ENCODE data around the gene CARMIL1.

Gene CARMIL1

DNA sequence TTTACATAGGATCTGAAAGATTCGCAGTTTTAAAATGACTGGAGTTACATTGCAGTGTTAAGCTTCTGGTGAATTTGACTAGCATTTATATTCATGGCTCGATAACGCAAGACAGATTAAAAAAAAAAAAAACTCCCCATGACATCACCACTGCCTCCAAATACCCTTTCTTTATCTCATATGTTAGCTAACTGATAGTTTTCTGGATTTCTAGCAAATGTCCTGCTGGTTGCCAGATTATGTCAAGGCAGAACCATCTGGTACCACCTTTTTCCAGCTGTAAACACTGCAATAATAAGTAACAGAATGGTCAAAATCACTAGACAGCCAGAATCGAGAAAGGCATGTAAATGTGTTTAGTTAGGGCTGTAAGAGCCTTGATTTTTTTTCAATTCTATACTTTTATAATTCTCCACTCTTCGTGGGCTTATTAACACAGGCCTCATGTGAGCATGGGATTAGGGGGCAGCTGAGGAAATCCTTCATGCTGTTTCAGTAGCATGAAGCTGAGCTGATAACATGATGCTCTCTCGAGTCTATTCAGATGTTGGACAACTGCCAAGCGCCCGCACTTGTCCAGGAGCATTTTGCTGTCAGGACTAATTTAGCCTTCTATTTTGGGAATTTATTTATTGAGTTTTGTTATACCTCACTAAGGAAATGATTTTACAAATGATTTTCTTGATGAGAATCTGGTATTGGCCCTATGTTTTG is 206.8 kb downstream of the CARMIL1 start:
- DNase-seq, result no peak

DNA sequence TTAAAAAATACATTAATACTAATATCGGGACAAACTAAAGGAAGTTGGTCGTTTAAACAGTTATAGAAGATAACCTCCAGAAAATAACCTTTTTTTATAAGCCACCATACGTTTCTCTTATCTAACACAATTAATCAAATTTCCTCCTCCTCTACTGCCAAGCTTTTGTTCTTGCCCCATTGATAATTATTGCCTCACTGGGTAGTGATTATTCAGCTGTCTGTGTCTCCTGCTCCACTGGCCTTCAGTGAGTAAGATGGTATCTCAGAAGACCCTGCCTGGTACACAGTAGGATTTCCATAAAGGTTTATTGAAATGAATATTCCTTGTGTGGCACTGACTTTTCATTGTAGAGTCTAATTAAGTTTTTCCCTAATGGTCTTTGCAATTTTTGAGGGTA is 207.4 kb downstream of the CARMIL1 start:
- DNase-seq, result no peak

DNA sequence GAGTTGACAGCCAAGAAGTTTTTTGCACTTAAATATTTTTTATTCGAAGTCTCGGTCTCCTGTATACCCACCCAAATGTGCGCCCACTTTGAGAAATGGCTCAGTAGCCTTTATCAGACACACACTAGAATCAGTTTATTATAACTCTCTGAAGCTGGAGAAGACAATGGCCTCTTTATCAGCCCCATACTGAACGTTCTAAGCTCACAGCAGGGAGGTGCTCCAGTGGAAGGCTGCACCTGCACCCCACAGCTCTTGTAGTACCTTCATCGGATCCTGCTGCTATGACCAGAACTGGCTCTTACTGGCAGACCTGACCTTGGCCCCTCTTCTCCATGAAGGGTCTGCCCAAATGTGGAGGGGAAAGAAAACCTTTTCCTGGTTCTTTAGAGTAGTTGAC is 207.8 kb downstream of the CARMIL1 start:
- no peak for DNase-seq

DNA sequence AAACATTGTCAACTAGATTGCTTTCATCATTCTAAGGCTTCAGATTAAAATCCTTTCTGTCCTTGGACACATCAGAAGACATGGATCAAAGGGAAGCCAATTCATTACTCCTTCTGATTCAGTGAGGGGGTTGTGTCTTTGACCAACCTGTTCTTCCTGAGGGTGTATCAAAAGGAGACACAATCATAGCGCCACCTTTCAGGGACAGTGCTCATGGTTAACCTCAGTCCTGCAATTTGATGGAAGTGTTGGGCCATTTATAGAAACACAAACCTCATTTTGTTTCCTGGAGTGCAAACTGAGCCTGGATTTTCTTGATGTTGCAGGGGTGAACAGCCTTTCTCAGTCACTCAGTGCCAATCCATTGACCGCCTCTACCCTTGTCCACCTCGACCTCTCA is 209.0 kb downstream of the CARMIL1 start:
- no peak for DNase-seq

DNA sequence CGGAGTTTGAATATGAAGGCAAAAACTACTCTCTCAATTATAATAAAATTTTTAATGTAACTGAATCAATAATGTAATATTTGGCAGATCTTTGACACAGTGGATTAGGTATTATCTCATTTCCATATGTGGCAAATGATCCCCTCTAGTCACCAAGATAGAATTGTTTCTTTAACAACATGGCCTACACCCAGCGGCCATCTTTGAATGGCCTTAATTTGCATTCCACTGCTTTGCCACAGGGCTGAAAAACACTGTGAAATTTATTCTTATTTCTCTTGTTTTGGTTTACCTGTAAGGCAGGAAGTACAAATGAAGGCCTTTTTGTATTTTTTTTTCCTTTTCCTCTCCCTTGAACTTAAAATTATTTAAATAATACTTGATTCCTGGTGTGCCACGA is 210.2 kb downstream of the CARMIL1 start:
- DNase-seq, result no peak

DNA sequence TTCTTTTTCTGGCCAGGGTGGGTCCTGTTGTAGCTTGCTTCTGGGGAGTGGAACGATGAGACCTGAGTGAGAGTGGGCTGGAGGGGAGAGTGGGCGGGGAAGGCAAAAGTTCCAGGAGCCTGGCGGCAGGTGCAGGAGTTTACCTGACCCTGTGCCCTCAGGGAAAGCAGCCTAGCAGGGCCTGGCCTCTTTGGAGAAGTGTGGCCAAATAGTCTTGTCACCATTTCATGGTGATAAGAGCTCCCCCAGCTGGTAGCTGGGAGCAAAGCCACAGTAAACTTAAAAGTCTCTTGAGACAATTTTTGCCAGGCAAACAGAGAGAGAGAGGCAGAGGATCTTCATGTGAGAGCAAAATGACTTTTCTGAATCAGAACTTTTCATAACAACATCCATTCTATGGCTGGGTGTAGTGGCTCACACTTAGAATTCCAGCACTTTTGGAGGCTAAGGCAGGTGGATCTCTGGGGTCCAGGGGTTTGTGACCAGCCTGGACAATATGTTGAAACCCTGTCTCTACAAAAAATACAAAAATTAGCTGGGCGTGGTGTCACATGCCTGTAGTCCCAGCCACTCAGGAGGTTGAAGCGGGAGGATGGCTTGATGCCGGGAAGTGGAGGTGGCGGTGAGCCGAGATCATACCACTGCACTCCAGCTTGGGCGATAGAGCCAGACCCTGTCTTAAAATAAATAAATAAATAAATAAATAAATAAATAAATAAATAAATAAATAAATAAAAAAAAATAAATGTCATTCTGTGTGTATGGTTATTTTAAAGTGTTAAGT is 211.0 kb downstream of the CARMIL1 start:
- DNase-seq, result peak; percentile 71

DNA sequence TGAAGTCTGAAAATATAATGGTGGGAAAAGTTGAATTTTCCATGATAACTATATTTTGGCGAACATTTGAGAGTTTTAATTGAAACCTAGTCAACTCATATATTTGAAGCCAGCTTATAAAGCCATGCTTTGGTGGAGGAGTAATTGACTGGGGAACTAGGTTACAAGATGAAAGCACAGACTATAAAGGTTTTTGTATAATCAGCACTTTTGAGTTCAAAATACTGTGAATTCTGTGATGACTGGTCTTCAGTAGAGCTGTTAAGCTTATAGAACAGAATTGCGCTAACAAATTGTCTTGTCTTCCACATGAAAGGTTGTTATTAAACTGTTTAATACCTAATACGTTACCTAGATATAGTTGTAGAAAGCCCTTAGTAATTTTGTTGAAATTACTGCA is 213.8 kb downstream of the CARMIL1 start:
- DNase-seq, result no peak

DNA sequence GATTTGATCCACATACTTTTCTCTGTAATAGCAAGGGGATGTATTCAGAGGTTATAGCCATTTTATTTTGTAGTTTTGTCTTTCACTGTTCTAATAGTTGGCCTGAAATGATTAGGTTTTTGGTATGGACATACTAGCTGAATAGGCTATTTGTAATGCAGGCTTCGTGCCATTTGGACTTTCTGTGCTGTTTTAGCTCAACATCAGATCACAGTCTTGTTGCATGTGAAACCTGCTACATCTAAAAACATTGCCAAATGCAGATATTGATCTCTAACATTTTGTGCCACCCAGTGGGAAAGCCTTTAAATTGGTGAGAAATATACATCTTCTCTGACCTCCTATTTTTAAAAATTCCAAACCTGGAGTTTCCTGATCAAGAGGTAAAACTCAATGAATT is 215.3 kb downstream of the CARMIL1 start:
- no peak for DNase-seq

DNA sequence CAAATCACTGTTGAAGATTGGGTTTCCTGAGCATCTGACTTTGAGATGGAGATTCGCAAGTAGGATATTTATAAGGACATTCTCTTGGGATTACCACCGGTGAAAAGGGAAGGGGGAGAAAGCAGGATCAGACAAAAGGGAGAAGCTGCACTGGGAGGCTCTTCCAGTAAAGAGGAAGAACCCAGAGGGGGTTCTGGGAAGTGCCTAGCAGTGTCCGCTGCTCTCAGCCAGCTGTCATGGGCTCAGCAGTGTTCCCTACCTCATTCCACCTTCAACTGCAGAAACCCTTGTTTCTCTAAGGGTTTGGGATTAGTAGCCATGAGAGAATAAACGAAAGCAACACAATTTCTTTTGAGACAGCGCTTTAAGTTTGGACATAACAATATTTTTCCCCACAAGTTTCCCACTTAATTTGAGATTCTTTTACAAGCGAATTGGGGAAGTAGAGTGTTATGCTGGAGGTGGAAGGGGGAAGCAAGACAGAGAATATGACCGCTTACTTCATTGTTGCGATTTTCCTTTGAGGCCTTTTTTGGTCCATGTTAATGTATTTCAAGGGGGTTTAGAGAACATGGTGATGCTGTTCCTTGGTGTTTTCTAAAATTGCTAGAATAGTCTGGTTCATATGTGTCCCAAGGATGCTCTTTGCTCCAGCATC is 218.3 kb downstream of the CARMIL1 start:
- DNase-seq, result no peak

DNA sequence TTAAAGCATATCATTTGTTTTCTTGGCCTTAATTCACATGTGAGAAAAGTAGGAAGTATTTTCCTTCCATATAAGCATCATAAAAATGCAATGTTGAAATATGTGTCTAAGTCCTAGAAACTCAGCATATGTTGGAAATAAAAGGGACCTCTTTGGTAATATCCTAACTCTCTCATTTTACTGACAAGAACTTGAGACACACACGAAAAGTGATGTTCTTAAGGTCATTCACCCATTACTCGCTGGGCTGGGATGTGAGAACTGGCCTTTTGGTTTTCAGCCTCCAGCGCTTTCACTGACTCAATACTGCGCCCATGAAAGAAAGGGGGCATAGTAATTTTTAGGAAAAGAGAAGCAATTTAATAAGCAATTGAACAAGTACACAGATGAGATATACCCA is 219.3 kb downstream of the CARMIL1 start:
- DNase-seq, result no peak

DNA sequence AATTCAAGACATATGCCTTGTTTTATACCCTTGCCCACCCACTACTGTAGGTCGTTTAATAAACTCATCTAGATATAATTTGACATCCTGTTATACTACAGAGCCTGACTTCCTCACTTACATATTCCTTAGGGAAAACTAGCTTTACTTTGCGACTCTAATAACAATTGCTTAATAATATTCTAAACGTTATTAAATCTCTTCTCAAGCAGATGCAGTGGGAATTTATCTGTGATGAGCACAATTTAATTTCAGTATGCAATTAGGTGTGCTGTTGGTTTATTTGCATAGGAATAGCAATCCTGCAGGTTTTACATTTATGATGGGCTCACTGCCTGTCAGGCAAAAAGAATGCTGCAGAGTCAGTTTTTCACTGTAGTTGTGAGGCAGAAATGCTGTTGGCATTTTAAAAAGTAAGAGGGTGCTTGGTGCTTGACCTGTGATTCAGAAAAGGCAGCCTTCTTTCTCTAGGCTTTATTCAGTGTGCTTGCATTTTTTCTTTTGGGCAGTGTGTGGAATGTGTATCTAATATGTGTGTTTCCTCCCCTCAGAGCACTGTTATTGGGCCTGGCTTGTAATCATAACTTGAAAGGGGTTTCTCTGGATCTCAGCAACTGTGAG is 220.6 kb downstream of the CARMIL1 start:
- no peak for DNase-seq

DNA sequence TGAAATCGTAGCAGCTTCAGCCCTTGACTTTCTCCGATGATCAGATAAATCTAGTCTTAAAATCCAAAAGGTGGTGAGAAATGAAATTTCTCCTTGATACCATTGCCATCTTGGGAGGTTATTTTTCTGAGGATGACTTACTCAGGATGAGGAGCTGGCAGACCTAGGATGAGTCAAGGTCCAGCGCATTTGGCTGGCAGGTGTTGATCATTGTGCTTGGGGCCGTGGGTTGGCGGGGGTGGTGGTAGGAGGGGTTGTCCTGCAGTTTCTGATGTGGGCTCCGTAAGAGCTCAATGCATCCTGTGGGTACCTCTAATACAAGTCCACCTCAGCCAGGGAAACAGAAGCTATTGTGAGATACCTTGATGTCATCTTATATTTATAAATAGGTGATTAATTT is 224.5 kb downstream of the CARMIL1 start:
- DNase-seq, result no peak

DNA sequence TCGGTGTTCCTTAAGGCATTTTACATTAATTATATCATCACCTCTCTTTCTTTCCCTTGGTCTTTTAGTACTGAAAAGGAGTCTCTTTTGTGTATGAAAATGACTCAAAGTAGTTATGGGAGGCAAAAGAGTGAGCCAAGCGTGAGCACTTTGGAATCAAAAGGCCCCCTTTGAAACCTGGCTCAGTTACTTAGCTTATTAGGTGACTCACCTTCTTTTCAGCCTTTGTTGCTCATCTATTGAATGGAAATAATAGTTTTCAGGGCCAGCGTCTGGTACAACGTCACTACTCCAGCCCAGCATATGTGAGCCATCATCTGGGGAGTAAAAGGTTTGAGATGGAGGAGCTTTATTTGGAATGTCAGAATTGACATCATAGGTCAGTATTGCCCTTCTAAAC is 225.5 kb downstream of the CARMIL1 start:
- DNase-seq, result no peak

DNA sequence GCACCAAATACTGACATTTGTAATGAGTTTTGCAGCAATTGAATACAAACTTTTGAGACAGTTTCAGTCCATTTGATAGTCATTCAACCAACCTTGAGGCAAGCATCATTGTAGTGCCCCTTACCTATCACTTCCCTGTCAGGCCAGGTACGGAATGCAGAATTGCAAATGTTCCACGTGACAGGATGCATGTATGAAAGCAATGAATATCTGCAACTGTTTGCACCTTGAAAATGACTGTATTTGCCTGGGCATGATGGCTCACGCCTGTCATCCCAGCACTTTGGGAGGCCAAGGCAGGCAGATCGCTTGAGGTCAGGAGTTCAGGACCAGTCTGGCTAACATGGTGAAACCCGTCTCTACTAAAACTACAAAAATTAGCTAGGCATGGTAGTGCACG is 226.8 kb downstream of the CARMIL1 start:
- no peak for DNase-seq

DNA sequence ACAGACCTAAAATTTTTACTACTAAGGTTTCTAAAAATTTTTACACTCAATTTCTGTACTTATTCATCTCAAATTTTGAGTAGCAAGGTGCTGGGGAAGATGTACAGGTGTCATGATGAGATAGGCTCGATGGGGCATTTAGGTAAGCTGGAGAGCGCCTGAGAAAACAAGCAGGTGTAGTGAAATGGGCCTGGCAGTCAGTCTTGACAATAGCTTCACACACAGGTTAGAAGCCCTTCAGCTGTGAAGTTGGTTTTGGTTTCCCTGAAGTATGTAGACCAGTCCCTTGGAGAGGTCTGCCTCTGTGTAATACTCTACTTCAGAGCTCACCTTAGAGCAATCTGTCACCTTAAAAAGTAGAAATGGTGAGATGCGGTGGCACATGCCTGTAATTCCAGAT is 228.9 kb downstream of the CARMIL1 start:
- no peak for DNase-seq

DNA sequence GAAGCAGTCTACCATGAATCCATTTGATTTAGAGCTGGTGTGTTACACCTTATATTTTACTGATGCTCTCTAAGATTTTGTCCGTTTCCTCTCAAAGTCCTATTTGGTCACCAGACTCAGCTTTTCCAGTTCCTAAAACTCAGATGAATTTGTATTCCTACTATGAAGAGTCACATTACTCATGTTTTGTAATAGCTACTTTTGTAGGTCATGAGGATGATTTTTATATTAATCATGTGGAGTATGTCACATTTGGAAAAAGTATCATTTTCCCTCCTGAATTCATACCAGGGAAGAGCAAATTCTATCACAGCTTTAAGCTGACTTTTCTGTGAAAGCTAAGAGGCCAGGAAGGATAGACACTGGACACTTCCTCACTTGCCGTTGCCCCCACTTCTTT is 232.2 kb downstream of the CARMIL1 start:
- DNase-seq, result no peak

DNA sequence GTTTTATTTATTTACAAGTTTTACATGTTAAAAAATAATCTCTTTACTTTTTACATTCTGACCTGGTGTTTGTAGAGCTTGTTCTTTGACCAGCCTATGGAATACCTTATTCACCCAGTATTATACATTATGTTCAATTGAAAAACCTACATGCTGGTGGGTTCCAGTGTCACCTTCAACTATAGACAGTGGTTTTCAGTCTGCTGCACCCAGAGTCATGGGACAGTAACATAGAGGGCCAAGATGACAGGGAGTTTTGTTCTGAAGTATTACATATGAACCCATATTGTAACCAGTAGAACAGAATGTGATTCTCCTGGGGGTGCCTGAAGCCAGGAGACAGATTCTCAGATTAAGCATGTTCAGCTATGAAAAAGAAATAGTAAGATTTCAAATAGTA is 233.4 kb downstream of the CARMIL1 start:
- no peak for DNase-seq

DNA sequence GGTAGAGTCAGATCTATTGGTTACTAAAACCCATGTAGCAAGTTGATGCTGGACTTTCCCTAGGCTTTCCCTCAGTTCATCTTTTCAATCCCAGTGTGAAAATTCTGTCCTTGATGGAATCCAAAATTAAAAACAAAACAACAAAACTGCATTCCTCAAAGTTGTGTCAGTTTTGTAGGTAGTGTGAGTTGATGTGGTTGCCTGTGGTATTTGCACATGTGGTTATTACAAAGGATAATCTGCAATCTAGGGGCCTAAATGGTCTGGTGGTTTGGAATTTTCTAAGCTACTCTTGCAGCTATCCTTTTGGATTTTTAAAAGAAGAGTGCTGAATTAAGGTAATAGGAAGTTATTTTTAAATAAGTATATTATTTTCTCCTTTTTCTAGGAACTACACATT is 240.7 kb downstream of the CARMIL1 start:
- DNase-seq, result no peak

DNA sequence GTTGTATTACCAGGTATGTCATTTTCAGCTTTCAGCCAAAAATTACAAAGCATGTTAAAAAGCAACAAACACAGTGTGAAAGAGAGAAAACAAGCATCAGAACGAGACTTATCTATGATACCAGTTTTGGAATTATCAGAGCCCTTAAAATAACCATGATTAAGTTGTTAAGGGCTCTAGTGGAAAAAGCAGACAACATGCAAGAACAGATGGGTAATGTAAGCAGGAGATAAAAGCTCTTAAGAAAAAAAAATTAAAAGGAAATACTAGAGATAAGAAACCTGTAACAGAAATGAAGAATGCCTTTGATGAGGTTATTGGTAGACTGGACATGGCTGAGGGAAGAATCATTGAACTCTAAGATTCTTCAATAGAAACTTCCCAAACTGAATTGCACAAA is 245.4 kb downstream of the CARMIL1 start:
- no peak for DNase-seq

DNA sequence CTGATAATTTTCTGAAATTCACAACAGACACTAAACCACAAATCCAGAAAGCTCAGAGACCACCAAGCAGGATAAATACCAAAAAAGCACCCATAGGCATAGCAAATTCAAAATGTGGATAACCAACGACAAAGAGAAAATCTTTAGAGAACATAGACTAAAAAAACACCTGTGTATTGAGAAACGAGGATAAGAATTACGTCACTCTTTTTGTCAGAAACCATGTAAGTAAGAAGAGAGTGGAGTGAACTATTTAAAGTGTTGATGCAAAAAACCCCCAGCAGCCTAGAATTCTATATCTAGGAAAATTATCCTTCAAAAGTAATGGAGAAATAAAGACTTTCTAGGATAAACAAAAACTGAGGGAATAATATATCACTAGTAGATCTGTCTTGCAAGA is 245.9 kb downstream of the CARMIL1 start:
- DNase-seq, result no peak

DNA sequence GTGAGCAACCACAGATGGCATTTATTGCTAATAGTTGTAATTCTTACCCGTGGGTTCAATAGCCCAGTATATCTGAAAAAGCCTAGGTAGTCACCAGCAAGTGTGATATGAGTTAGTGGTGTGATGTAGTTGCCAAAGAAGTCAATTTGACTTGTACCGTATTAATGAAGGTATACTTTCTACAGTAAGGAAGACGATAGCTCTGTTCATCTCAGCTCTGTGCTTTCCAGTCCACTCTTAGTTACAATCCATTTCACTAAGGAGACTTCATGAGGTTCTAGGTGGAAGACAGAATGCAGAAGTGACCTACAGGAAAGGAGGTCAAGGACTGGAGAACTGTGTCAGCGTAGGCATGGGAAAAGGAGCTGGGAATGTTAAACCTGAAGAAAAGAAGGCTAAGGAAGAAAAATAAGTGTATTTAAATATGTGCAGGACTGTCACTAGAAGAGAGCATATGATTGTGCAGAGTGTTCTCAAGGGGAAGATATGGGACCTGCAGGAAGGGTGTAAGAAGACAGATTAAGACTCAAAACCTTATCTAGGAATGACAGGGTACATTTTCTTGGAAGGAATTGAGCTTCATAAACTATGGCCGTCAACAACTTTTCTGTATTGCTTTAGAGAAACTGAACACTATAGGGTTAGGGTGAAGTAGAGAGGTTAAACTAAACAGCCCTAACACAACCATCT is 255.9 kb downstream of the CARMIL1 start:
- no peak for DNase-seq

DNA sequence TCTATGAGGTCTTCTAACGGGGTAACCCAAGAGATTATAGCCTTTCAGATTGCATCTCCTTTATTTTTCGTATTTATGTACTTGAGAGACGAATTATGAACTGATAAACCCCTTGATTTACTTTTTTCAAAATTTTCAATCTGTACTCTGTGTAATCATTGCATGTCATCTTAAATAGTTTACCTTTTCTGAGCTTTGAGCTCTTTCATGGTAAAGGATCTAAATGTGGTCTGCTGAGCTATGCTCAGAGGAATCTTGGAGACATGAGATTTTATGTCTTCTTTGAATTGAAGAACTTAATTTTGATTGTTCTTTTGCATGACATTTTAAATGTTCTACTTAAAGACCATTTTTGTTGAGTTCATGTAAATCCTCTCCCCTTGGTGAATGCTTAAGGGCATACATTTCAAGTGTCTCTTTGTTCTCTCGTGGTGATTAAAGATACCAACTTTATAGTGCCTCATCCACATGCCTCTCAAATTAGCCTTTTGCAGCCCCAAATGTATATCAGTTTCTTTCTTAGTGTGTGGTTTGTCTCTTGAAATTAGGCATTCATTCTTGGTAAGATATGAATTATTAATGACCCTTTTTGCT is 256.6 kb downstream of the CARMIL1 start:
- DNase-seq, result no peak

DNA sequence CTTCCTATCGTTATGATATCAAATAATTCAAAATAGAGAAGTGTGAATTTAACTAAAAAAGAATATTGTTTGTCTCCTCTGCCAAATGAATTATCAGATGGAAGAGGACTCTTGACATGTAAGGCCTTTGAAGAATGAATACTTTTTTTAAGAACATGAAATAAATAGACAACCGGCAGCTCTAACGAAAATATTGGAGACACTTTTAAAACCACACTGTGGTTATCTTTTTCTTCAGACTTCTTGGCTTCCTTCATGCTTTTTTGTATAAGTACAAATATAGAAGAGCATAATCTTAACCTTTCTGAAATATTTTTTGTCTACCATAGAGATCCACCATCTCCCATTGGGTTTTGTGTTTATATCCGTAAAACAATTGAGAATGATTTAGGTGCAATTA is 257.6 kb downstream of the CARMIL1 start:
- DNase-seq, result no peak
